ENCODE data around the gene REELD1.

Gene REELD1

DNA sequence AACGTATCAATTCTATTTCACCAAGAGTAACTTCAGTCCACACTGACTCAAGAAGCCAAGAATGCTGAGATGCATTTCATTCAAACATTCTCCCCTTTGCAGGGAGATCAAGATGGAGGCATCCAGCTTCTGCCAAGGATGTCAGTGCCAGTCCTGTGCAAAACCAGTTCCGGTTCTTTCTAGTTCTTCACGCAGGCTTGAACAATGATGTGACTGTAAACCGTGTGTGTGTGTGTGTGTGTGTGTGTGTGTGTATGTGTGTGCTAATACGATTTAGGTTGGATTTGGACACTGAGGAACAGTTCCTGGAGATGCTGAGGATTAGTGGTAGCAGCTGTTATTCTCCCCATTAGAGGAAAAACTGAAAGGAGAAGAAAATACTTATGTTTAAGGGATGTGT, at the start of gene REELD1:
TSS of gene REELD1 (plus strand) at position 301 of the 400 bp plus-strand sequence. CDS start 2,415 bp downstream, outside the sequence.
- DNase-seq (ENCODE audit: low read depth in 2 of 2): no peak

GRCh38 chr4:146165221-146165620, 49.1 kb upstream of the REELD1 start:
- no peak for DNase-seq (ENCODE audit: low read depth in 2 of 2)

DNA sequence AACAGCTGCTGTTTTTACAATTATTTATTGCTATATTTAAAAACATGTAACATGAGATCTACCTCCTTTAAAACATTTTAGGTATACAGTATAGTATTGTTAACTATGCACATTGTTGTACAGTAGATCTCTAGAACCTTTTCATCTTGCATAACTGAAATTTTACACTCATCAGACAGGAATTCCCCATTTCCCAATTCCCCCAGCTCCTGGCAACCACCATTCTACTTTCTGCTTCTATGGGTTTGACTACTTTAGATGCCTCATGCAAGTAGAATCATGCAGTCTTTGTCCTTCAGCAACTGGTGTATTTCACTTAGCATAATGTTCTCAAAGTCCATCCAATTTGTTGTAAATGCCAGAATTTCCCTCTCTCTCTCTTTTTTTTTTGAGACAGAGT, 48.5 kb upstream of the REELD1 start:
- DNase-seq (ENCODE audit: low read depth in 2 of 2): no peak

- no peak for DNase-seq (ENCODE audit: low read depth in 2 of 2)
These were observed 44.2 kb upstream of the REELD1 start for GRCh38 chr4:146170149-146170548.

- peak; percentile 73 to 77 for DNase-seq (ENCODE audit: low read depth in 2 of 2)
These were observed 38.5 kb upstream of the REELD1 start, which contains the start of gene LSM6 for GRCh38 chr4:146175541-146176453. Gene LSM6, plus strand, starts transcription at chr4:146175718. Its CDS starts 7,204 bp downstream, at chr4:146182922.

DNA sequence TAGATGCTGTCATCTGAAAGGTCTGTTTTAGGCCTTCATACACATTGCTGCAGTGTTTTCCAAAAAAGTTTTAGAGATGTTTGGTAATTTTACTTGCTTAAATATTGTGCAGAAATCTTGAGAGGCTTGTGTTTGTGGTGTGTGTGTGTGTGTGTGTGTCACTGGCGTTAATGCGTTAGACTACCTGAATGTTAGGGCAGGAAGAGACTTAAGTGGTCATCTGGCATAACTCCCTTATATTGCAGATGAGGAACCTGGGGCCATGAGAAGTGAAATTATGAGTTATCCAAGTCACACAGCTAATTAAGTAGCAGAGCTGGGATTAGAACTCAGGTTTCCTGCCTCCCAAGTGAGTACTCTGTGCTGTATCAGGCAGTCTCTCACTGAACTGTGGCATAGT, 37.4 kb upstream of the REELD1 start:
- DNase-seq (ENCODE audit: low read depth in 2 of 2): no peak

GRCh38 chr4:146178126-146178525, 36.2 kb upstream of the REELD1 start:
- no peak for DNase-seq (ENCODE audit: low read depth in 2 of 2)

DNA sequence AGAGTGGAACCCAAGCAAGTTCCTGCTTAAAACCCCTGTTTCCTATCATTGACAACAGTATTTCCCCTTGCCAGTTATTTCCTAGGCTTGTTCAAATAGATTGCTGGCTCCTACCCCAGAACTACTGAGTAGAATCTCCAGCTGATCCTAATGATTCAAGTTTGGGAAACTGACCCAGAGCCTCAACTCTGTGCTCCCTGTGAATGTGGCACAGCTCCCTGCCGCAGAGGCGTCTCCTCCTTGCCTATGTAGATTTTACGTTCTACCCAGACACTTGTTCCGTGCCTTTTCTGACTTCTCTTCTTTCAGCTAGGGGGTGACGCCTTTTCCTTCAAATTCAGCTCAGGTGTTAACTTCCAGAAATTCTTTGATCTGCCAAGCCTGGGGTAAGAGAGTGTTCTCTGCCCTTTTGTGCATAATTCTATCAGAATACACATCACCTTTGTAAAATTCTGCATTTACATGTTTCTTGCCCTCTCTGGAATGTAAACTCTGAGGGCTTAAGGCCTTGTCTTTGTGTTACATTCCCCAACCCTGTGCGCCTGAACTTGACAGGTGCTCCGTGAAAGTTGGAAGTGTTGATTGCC, 34.5 kb upstream of the REELD1 start:
- no peak for DNase-seq (ENCODE audit: low read depth in 2 of 2)

GRCh38 chr4:146182443-146182842, 31.9 kb upstream of the REELD1 start:
- DNase-seq (ENCODE audit: low read depth in 2 of 2): no peak

- no peak for DNase-seq (ENCODE audit: low read depth in 2 of 2)
These were observed 31.1 kb upstream of the REELD1 start for GRCh38 chr4:146183209-146183608.

GRCh38 chr4:146186041-146186440, 28.3 kb upstream of the REELD1 start:
- DNase-seq (ENCODE audit: low read depth in 2 of 2): no peak

DNA sequence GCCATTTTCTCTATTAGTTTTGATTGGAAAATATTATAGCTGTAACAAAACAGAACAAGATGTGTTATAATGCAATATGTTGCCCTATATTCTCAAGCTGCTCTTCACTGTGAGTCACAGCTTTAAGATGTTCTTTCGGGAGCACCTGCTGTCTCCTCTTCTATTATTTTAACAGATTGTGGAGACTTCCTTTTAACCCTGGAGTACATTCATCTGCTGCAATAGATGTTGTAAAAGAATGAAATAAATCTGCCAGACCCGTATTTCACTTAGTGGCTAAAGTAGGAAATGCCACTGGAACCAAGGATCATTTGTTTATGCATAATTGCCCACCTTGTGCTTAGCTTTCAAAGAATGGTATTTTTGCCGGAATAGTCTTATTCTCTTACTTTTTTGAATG, 27.7 kb upstream of the REELD1 start:
- no peak for DNase-seq (ENCODE audit: low read depth in 2 of 2)

DNA sequence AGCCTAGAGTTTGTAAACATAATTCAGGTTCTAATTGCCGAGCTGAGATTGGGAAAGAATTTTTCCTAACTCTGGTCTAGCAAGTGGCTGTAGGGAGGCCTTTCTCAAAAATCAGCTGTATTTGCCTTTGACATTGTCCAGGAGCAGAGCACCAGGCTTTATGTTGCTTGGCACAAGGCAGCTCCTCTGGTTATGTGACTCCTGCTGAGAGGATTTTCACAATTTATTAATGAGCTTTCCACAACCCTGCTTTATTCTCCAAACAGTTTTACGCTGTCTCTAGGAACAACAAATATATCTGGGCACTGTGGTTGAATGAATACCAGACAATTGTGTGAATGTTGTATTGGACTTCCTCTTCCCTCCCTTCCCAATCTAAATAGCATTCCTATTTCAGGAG, 23.9 kb upstream of the REELD1 start:
- no peak for DNase-seq (ENCODE audit: low read depth in 2 of 2)

DNA sequence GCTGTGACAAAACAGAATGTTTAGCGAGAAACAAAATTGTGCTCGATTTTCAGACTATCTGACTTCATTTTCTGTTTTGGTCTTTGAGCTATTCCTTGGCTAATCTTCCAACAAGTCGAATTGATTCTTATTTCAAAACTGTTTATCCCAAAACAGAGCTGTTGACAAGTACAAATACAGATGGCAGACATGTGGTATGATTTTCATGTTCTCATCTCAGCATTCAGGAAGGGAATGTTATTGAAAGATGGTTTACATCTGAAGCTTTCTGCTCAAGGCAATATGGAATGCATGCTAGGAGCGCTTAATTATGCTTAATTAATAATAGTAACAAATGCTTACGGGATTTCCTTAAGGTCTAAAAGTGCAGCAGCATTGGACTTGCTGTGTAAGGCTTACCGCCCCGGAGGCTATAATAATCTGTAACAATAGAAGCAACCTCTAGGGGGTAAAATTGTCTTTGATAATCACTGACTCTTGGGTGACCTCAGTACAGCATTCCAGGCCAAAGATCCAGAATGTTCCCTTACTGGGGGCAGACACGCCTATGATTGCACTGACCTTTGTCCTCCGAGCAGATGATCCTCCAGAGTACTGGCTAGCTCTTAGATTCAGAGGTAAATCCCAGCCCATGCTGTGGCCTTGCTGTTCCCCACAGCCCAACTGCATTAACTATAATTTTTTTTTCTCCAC, 22.4 kb upstream of the REELD1 start:
- no peak for DNase-seq (ENCODE audit: low read depth in 2 of 2)

DNA sequence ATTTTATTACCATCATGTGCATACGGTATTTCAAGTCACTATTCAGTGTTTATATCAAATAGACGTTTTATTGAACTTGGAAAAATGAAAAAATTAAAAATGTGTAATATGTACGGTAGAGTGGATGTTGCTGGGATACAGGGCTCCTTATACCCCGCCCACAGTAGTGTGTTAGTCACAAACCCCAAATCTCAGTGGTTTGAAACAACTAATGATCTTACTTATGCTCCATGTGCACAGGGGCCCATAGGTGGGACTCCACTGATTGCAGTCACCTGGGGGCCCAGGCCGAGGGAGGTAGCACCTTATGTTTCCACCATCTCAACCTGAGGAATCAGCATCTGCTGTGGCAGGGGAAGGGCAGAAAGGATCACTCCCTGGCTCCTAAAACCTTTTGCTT, 20.7 kb upstream of the REELD1 start:
- no peak for DNase-seq (ENCODE audit: low read depth in 2 of 2)

DNA sequence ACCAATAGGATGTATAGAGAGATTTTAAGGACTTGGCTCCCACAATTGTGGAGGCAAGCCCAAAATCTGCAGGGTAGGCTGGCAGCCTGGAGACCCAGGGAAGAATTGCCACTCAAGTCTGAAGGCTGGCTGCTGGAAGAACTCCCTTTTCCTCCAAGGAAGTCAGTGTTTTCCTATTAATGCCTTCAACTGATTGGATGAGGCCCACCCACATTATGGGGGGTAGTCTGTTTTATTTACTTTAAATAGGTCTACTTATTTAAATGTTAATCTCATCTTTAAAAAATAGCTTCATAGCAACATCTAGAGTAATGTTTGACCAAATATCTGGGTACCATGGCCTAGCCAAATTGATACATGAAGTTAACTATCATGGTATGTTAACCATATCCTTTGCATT, 20.1 kb upstream of the REELD1 start:
- DNase-seq (ENCODE audit: low read depth in 2 of 2): no peak

DNA sequence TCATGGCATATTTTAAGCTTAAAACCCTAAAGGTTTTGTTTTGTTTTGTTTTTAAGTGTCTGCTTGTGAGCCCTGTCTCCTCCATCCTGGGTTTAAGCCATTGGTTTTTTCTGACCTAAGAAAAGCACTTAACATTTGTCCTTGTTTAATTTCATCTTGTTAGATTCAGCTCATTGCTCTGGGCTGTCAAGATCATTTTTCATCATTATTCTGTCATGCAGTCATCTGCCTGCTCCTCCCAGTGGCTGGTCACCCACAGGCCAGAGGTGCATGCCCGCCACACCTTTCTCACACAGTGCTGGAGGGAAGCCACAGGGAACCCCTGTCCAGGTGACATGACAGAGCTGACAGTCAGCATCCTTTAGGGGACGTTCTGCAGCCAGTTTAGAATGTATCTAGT, 11.7 kb upstream of the REELD1 start:
- no peak for DNase-seq (ENCODE audit: low read depth in 2 of 2)

DNA sequence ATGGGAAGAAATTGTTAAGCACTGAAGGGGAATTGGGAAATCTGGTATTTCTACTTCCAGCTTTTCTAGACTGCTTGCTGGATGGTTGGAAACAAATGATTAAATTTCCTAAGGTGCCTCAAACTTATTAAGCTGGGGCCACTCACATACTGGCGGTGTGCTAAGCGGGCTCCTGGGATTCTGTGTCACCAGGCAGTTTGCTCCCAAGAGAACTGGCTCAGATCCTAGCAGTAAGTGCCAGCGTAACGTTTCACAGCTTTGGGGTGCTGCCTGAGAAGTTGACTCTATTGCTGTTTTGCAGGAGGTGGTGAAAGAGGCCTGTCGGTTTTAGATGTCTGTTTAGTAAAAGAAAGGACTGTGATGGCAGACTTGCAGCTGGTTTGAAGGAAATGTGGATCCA, 6.9 kb upstream of the REELD1 start:
- DNase-seq (ENCODE audit: low read depth in 2 of 2): no peak

DNA sequence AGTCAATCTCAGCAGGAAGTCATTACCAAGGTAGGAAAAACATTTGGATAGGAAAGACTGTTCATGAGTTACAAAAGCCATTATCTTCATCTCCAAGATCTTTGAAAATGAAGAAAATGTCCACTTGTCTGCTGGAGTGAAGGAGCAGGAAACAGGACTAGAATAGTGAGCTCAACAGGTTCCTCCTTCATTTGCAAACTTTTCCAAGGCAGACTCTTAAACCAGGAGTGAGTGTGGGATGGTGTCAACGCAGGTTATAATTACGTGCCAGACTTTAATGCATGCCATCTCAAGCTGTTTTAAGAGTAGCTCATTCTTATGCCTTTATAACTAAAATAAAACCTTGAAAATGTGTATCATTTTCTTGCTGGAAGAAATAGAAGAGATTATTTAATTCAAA, 3.4 kb upstream of the REELD1 start:
- DNase-seq (ENCODE audit: low read depth in 2 of 2): no peak

GRCh38 chr4:146211440-146211839, 2.9 kb upstream of the REELD1 start:
- DNase-seq (ENCODE audit: low read depth in 2 of 2): no peak

DNA sequence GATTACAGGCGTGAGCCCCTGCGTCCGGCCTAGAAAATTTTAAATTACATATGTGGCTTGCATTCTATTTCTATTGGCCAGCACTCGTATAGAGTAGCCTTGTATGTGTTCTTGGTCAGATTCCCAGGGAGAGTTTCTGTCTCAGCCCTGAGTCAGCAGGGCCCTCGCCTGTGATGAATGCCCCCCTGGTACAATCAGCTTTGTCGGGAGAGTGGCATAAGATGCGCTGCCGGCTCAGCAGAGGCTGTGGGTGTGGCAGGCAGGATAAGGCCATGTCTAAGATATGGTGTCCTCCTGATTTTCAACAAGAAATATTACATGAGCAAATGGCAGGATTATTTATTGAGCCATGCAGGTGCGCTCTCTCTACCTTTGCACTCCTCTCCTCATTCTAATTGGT, 1.6 kb upstream of the REELD1 start:
- no peak for DNase-seq (ENCODE audit: low read depth in 2 of 2)

- no peak for DNase-seq (ENCODE audit: low read depth in 2 of 2)
These were observed 8.0 kb downstream of the REELD1 start for GRCh38 chr4:146222313-146222712.
